ENCODE results near the gene CHEK2.
"Not testable (repeated sequence)": the region's sequence is repeated elsewhere in the genome, so short reads cannot be mapped to it uniquely, and the experiment has no call there.

CHEK2 gene

GRCh38 chr22:28741200-28741784 lies 328 bp downstream of the CHEK2 start:
- no peak for DNase-seq

DNA sequence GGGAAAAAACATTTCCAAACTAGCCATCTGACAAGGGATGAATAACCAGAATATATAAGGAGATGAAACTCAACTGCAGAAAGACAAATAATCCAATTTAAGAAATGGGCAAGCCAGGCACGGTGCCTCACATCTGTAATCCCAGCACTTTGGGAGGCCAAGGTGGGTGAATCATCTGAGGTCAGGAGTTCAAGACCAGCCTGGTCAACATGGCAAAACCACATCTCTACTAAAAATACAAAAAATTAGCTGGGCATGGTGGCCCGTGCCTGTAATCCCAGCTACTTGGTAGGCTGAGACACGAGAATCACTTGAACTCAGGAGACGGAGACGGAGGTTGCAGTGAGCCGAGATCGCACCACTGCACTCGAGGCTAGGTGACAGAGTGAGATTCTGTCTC lies 2.7 kb downstream of the CHEK2 start:
- DNase-seq = not testable (repeated sequence)

DNA sequence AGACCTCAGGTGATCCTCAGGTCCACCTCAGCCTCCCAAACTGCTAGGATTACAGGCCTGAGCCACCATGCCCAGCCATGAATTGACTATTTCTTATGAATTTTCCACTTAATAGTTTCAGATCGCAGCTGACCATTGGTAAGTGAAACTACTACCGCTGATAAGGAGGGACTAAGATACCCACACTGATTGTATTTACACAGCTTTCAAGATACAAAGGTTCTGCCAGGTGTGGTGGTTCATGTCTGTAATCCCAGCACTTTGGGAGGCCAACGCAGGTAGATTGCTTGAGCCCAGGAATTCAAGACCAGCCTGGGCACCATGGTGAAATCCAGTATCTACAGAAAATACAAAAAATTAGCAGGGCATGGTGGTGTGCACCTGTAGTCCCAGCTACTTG lies 3.9 kb downstream of the CHEK2 start:
- no peak for DNase-seq

- DNase-seq = no peak
Observed at GRCh38 chr22:28736301-28737155, 5.1 kb downstream of the CHEK2 start.

- no peak for DNase-seq
Observed at GRCh38 chr22:28734393-28734792, 7.2 kb downstream of the CHEK2 start.

GRCh38 chr22:28730179-28730578 lies 11.4 kb downstream of the CHEK2 start:
- no peak for DNase-seq

DNA sequence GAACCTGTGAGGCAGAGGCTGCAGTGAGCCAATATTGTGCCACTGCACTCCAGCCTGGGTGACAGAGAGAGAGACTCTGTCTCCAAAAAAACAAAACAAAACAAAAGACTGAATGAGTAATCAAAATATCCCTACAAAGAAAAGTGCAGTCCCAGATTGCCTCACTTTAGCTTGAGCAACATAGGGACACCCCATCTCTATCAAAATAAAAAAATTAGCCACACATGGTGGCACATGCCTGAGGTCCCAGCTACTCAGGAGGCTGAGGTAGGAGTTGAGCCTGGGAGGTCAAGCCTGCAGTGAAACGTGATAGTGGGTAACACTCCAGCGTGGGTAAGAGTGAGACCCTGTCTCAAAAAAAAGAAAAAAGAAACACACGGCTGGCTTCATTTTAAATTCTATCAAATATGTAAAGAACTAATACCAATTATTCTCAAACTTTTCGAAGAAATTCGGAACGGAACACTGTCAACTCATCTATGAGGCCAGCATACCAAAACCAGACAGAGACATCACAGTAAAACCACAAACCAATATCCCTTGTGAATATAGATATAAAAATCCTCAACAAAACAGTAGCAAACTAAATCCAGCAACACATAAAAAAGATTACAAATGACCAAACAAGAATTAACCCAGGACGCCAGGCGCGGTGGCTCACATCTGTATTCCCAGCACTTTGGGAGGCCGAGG lies 12.9 kb downstream of the CHEK2 start:
- DNase-seq = no peak

GRCh38 chr22:28728002-28728401 lies 13.6 kb downstream of the CHEK2 start:
- DNase-seq = no peak

- no peak for DNase-seq
Observed at GRCh38 chr22:28718044-28718443, 23.6 kb downstream of the CHEK2 start.

DNA sequence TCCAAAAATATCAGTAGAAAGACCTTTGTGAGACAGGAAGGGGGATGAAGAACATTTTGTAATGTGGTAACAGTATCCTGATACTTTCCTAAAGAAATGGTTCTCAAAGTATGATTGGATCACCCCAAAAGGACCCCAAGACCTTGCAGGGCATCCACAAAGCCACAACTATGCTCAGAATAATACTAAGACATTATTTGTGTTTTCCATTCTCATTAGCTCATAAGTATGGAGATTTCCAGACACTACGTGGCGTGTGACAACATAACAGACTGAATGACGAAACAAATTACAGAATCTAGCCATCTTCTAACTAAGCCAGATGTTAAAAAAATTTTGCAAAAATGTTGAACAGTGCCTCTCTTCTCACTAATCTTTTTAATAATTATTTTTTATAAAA lies 24.9 kb downstream of the CHEK2 start:
- no peak for DNase-seq

GRCh38 chr22:28715611-28716010 lies 26.0 kb downstream of the CHEK2 start:
- no peak for DNase-seq

- DNase-seq = no peak
Observed at GRCh38 chr22:28714043-28714628, 27.5 kb downstream of the CHEK2 start.

GRCh38 chr22:28711820-28712777 lies 29.5 kb downstream of the CHEK2 start:
- DNase-seq = no peak

DNA sequence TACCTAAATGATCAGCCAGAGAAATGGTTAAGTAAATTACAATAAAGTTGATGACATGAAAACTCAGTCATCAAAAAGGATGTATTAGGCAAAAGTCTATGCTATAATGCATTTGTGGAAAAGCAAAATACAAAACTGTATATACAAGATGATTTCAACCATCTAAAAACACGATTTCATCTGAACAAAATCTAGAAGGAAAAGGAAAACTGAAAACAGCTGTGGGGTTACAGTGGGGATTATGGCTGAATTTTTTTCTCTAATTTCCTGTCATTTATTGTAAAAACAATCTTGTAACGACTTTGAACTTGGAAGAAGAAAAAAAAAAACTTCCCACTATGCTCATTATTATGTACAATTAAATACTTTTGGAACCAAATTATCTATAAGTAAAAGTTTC lies 30.3 kb downstream of the CHEK2 start:
- DNase-seq = no peak

- DNase-seq = no peak
Observed at GRCh38 chr22:28710576-28711191, 30.9 kb downstream of the CHEK2 start.

- no peak for DNase-seq
Observed at GRCh38 chr22:28710107-28710506, 31.5 kb downstream of the CHEK2 start.

- no peak for DNase-seq
Observed at GRCh38 chr22:28706845-28707244, 34.8 kb downstream of the CHEK2 start.

DNA sequence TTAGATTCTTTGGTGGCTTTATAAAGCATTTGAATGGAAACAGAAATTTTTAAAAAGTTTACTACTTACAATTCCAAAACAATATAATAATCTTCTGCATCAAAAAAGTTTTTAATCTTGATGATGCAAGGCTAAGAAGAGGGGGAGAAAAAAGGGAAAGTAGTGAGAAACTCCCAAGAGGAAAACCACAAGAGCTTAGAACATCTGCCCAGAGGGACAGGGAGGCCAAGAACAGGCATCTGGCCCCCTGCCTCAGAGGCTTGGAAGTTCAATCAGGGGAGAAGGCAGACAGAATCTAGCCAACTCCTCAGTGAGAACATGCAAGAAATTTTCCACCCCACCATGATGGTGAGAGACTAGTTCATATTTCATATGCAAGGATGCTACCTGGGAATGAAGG lies 38.2 kb downstream of the CHEK2 start:
- DNase-seq = no peak

- no peak for DNase-seq
Observed at GRCh38 chr22:28702891-28703290, 38.7 kb downstream of the CHEK2 start.

DNA sequence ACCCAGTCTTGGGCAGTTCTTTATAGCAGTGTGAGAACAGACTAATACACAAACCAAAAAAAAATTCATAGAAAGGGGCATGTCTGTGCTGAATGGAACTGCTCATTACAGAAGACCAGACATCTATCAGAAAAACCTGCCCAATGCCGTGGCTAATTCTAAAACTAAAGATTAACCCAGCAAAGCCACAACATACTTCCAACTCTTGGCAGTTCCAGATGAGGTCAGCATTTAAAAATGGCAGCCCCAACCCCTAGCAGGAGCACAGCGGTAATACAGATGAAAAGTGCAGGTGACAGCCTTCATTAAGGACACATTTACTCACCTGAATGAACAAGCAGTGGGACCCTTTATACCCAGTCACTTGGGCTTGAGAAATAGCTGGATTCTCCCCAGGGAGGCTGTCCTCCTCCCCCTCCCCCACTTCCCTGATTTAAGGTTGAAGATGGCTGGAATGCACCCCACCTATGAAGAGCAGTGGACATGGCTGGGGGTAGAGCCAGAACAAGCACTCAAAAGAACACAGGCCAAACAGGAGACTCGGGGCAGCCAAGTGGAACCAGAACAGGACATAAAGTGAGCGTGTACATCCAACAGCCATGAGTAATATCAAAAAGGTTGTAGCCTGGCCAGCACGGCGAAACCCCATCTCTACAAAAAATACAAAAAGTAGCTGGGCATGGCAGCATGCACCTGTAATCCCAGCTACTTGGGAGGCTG lies 48.4 kb downstream of the CHEK2 start:
- DNase-seq = not testable (repeated sequence)

DNA sequence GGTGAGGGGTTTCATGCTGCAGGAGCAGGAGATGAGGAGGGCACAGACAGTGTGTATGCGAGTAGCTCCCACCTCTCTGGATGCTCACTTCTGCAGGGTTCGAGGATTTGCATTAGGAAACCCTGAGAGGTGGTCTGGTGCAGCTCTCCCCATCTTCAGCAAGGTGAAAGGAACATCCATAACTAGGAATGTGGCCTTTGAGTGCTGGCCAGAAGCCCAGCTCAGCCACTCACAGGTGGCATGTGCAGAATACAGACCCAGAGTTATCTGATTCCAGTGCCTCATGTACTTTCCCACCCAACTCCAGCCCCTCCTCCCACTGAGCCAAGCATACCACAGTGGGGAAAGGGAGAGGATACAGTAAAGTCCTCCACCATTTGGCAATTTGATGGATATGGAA lies 51.8 kb downstream of the CHEK2 start:
- not testable (repeated sequence) for DNase-seq

All from activated effector memory CD4-positive, alpha-beta T cell treated with Interleukin-2 at 50 U/mL for 16 hours (primary cell).